Spinal cord (tissue), 10 donors: Measurements from ENCODE around the gene APOBR. TPM values are rescaled to one million over a fixed set of nuclear protein-coding genes. Genes with fewer than 3 reads are reported as not detected.
"Not testable (repeated sequence)": the region's sequence is repeated elsewhere in the genome, so short reads cannot be mapped to it uniquely, and the experiment has no call there.

Experiments used
- DNase-seq, 6 donors: peaks; one replicate each; pipeline versions ENCODE4 v3.0.0 to v3.0.0-alpha.2; 2013 to 2015; ENCODE audit warnings: low spot score in 6 of 6, low read depth in 4 of 6
- H3K27ac ChIP-seq: one replicate; pipeline ENCODE4 v1.5.1; 2013; ENCODE audit warnings: low read depth, low read length, control low read depth
- H3K27me3 ChIP-seq: one replicate; pipeline ENCODE4 v1.6.1; 2013; ENCODE audit warnings: low read length; ENCODE audit not compliant: control insufficient read depth, insufficient read depth
- H3K36me3 ChIP-seq: one replicate; pipeline ENCODE4 v1.6.1; 2013; ENCODE audit warnings: low read length; ENCODE audit not compliant: control insufficient read depth, insufficient read depth
- H3K4me1 ChIP-seq: one replicate; pipeline ENCODE4 v1.6.1; 2013; ENCODE audit warnings: low read length; ENCODE audit not compliant: control insufficient read depth, insufficient read depth
- H3K4me3 ChIP-seq: one replicate; pipeline ENCODE4 v1.5.1; 2013; ENCODE audit warnings: low read depth, low read length, control low read depth
- H3K9me3 ChIP-seq: one replicate; pipeline ENCODE4 v1.6.1; 2013; ENCODE audit warnings: low read length; ENCODE audit not compliant: control insufficient read depth, insufficient read depth
- WGBS: methylation state at CpG from one replicate; pipeline ENCODE4 v1.1.5; 2013; ENCODE audit warnings: missing lambda C conversion rate; ENCODE audit not compliant: insufficient coverage; 5-methylcytosine and 5-hydroxymethylcytosine counted together
- polyA plus RNA-seq, 2 donors: library from polyadenylated mRNA; unstranded; fragments of 120-200 nt; gene quantifications; one replicate each; pipeline ENCODE4 v1.2.1, GENCODE V29; 2013; ENCODE audit not compliant: insufficient read length in 2 of 2
- total RNA-seq, 2 donors: library from RNA; depleted of rRNA in 1 of 2; stranded (reverse); fragments of 120-200 nt in 1 of 2; fragments of >200 nt in 1 of 2; gene quantifications; one replicate each; pipeline versions ENCODE4 v1.2.3 to v1.2.4, GENCODE V29; 2013 to 2014
- donor health status: healthy.

Gene APOBR
- total and polyA plus RNA-seq, 4 donors: 0.17 to 0.99 (median 0.90) TPM

DNA sequence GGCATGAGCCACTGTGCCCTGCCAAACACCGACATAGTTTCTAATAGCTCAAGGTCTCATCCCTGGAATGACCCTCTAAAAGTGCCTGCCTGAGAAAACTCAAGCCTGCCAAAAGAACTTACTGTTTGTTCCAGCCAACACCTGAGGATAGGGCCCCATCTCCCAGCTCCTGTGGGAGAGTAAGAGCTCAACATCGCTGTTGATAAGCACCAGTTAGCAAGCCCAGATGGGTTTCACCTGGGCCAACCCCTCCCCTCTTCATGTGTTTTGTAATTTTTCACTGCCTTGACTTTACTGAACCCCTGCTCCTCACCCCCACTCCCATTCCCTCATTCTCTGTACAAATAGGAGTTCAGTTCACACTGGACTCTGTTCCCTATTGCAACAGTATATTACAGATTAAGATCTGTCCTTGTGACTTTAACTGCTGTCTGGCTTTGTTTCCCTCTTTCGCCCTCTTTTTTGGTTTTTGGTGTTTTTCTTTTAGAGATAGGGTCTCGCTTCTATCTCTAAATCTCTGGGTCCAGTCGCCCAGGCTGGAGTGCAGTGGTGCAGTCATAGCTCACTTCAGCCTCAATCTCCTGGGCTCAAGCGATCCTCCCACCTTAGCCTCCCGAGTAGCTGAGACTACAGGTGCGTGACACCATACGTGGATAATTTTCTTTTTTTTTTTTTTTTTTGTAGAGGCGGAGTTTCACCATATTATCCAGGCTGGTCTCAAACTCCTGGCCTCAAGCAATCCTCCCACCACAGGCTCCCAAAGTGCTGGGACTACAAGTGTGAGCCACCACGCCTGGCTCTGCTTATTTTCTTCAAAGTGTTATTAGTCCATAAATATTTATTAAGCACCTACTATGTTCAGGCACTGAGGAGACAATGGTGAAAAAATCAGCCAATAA lies 32.0 kb downstream of the APOBR start:
- Histone ChIP-seq H3K36me3 (no peaks in the 10 kb centered on the region), H3K4me1 (no peaks in the 10 kb centered on the region), H3K9me3 (no peaks in the 10 kb centered on the region), H3K27ac (no peak overlapping the region), H3K4me3 (no peak overlapping the region), H3K27me3 (no peaks in the 10 kb centered on the region)
- 80% methylated on average over 3 of the region's 11 CpGs for WGBS
- no peak for DNase-seq

DNA sequence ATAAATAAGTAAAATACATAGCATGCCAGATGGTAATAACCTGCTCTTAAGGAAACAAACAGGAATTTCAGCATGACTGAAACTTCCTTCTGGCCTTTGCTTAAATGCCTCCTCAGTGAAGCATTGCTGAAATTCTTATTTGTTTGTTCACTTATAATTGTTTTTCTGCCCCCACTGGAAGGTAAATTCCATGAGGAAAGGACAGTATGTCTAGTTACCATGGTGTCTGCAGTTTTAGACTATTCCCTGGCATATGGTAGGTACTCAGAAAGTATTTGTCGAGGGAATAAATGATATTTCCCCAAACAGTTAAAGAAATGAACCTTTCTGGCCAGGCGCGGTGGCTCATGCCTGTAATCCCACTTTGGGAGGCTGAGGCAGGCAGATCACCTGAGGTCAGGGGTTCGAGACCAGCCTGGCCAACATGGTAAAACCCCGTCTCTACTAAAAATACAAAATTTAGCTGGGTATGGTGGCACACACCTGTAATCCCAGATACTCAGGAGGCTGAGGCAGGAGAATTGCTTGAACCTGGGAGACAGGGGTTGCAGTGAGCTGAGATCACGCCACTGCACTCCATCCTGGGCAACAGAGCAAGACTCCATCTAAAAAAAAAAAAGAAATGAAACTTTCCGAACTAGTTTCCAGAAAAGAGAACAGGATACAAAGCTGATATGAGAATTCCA lies 32.8 kb downstream of the APOBR start:
- 87% methylated on average over 3 of the region's 7 CpGs for WGBS

DNA sequence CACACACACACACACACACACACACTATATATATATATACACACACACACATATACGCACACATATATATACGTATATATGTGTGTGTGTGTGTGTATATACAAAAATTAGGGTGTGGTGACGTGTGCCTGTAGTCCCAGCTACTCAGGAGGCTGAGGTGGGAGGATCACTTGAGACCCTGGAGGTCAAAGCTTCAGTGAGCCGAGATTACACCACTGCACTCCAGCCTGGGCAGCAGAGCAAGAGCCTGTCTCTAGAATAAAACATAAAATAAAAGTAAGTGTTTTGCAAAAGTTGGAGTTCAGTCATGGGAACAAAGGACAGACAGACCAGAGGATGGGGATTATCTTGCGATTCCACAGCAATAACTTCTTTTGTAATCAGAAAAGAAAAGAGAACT lies 33.5 kb downstream of the APOBR start:
- WGBS: no CpG with 5 or more reads among the region's 5 CpGs

More for the DNA sequence above, 32.8 kb downstream of the APOBR start:
- DNase-seq, H3K4me1 ChIP-seq, H3K36me3 ChIP-seq, H3K27me3 ChIP-seq, H3K27ac ChIP-seq, H3K4me3 ChIP-seq, H3K9me3 ChIP-seq: not testable (repeated sequence)

GRCh38 chr16:28528463-28528867 lies 34.0 kb downstream of the APOBR start:
- DNase-seq: no peak
- no peak overlapping the region for H3K27ac ChIP-seq

More for the DNA sequence above, 33.5 kb downstream of the APOBR start:
- no peak overlapping the region for H3K27ac ChIP-seq
- no peaks in the 10 kb centered on the region for H3K27me3 ChIP-seq
- H3K4me1 ChIP-seq: no peaks in the 10 kb centered on the region
- H3K4me3 ChIP-seq: no peak overlapping the region
- no peaks in the 10 kb centered on the region for H3K36me3 ChIP-seq
- no peak for DNase-seq
- no peaks in the 10 kb centered on the region for H3K9me3 ChIP-seq

DNA sequence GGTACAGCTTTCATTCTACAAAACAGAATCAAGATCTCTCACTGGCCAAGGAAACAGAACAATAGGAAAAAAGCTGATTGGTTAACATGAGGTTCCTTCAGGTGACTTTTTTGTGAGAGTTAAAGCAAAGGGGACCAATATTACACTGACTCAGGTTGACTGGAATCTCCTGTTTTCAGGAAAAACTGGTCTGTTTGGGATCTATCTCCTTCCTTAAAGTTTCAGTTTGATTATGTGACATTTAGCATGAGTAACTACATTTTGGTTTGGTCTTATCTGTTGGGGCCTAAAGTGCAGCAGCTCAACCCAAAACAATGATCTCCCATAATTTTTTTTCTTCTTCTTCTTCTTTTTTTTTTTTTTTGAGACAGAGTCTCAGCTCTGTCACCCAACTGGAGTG lies 34.7 kb downstream of the APOBR start:
- H3K36me3 ChIP-seq: no peaks in the 10 kb centered on the region
- H3K27ac ChIP-seq: no peak overlapping the region
- no peak for DNase-seq
- no peak overlapping the region for H3K4me3 ChIP-seq
- no peaks in the 10 kb centered on the region for H3K9me3 ChIP-seq
- no peaks in the 10 kb centered on the region for H3K4me1 ChIP-seq
- no peaks in the 10 kb centered on the region for H3K27me3 ChIP-seq

More at GRCh38 chr16:28528463-28528867, 34.0 kb downstream of the APOBR start:
- 86% methylated on average over 3 of the region's 5 CpGs for WGBS
- H3K27me3 ChIP-seq: no peaks in the 10 kb centered on the region
- H3K9me3 ChIP-seq: no peaks in the 10 kb centered on the region
- no peaks in the 10 kb centered on the region for H3K4me1 ChIP-seq
- H3K4me3 ChIP-seq: no peak overlapping the region
- no peaks in the 10 kb centered on the region for H3K36me3 ChIP-seq

DNA sequence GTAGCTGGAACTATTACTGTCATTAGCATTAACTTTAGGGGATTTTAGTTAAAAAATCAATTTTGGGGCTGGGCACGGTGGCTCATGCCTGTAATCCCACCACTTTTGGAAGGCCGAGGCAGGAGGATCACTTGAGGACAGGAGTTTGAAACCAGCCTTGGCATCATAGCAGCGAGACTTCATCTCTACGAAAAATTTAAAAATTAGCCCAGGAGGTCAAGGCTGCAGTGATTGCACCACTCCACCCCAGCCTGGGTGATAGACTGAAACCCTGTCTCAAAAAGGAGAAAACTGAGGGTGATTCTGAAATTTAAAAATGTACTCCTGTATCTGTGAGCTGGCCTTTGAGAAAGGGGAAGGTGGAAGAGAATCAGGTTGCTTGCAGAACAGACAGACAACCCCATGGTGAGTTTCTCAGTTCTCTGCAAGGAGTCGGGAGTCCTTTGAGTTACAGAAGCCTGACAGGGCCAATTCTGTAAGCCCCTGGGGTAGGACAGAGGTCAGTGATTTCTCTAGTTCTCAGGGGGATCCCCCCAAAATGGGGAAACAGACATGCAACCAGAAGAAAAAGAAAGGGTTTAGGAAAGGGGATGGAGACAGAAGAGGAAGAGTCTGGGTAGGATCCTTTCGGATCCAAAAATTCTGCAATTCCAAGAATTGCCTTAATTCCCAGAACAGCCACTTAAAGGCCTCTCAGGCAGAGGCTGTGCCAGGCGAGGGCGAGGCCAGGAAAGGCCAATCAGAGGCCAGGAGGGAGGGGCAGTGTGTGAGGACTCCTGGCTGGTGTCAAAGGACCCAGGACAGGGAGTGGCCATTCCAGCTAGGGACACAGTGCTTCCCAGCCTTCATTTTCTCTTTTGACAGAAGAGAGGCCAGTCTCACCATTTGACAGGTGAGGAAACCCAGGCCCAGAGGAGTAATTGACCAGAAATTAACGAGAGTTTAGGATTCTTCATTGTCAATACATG lies 37.6 kb downstream of the APOBR start:
- Histone ChIP-seq H3K4me3 (no peak overlapping the region), H3K27ac (no peak overlapping the region), H3K27me3 (no peaks in the 10 kb centered on the region), H3K4me1 (no peaks in the 10 kb centered on the region), H3K9me3 (no peaks in the 10 kb centered on the region), H3K36me3 (no peaks in the 10 kb centered on the region)
- DNase-seq: no peak
- WGBS: 62% methylated on average over 7 of the region's 9 CpGs

DNA sequence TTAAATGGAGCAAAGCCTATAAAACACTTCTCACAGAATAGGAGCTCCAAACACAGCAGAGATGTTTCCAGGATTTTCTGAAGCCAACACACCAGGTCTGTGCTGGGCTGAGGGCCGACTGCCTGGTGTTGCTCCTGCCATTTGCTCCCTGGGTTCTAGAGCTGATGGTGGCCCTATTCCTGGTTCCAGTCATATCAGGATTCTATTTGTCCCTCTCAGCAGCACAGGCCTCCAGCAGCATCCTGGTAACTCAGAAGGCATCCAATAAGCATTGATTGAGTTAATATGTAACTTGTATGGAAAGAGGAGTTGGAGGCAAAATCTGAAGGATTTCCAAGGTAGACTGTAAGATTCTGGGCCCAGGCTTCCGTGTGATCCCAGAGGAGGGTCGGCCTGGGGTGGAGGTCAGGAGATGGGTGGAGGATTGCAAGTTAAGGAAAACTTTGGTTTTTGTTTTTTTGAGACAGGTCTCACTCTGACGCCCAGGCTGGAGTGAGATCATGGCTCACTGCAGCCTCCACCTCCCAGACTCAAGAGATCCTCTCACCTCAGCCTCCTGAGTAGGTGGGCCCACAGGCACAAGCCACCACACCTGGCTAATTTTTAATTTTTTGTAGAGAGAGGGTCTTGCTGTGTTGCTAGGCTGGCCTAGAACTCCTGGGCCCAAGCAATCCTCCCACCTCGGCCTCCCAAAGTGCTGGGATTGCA lies 38.7 kb downstream of the APOBR start:
- no peaks in the 10 kb centered on the region for H3K27me3 ChIP-seq
- no peaks in the 10 kb centered on the region for H3K9me3 ChIP-seq
- no peak overlapping the region for H3K27ac ChIP-seq
- H3K36me3 ChIP-seq: no peaks in the 10 kb centered on the region
- H3K4me3 ChIP-seq: no peak overlapping the region
- DNase-seq: no peak
- no peaks in the 10 kb centered on the region for H3K4me1 ChIP-seq
- WGBS: 91% methylated on average over 4 of the region's 5 CpGs

DNA sequence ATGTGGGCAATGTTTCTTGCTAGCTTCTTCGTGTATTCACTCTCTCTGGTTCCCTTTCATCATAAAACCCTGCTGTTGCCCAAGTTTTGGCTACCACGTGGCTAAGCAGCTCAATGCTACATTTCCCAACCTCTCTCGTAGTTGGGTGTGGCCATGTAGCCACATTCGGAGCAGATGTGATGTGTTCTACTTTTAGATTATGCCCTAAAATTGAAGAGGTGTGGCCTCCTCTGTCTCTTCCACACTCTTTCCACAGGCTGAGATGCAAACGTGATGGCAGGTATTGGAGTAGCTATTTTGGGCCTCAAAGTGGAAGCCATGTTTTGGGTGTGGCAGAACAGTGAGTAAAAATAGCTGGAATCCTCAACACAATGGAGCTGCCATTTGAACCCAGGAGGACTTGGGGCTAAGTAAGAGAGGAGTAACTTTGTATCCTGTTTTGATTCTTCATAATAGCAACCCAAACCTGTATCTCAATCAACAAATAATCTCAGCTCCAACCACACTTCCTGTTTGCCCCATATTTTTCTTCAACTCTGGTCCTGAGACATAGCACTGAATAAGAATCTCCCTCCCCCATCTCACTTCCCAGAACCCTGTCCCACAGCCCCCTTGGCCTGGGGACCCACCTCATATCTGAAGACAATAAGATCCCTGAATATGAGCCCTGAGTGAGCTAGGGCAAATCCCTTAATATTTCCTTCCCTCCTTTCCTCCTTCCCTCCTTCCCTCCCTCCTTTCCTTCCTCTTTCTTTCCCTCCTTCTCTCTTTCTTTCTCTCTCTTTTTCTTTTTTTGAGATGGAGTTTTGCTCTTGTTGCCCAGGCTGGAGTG lies 40.3 kb downstream of the APOBR start:
- H3K4me3 ChIP-seq: no peak overlapping the region
- DNase-seq: no peak
- no peak overlapping the region for H3K27ac ChIP-seq
- no peaks in the 10 kb centered on the region for H3K27me3 ChIP-seq
- no peaks in the 10 kb centered on the region for H3K36me3 ChIP-seq
- H3K9me3 ChIP-seq: no peaks in the 10 kb centered on the region
- peaks cover 8% of the 10 kb centered on the region for H3K4me1 ChIP-seq
- WGBS: 100% methylated on average over 1 of the region's 5 CpGs
